Epithelial cell of esophagus (primary cell): ENCODE results near the gene SUGP2.
A peak's percentile ranks its signal among the peaks of the same experiment; 100 is the strongest.

Experiments
- DNase-seq: peaks from one replicate; pipeline ENCODE4 v3.0.0; 2010; ENCODE audit warnings: low read depth
- H3K4me3 ChIP-seq: 2 replicates; pipeline ENCODE4 v1.5.1; 2011; ENCODE audit warnings: mild to moderate bottlenecking, low read length, control low read depth
- TF ChIP-seq, protein P1 (sequence below): IDR thresholded peaks from 2 replicates; pipeline ENCODE4 v1.5.1; 2011; ENCODE audit warnings: low read depth, mild to moderate bottlenecking, low read length, control low read depth, inconsistent platforms; ENCODE audit not compliant: insufficient read depth; ENCODE audit errors: missing control alignments

SUGP2 gene

DNA sequence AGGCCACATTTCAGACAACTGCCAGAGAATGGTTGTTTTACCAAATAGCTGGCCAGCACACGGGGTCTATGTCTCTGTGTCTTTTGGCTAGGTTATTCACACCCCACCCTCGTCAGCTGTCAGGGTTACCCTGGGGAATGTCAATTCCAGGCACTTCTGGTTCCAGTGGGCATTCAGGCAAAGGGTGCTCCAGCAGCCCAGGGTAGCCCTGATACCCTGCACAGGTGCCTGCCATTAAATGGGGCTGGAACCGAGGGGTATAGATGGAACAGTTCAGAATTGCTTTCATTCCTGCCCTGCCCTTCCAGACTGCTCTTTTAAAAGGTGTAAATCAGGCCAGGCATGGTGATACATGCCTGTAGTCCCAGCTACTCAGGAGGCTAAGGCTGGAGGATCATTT is 49.1 kb downstream of the SUGP2 start:
- no peak overlapping the region for H3K4me3 ChIP-seq
- no peak for DNase-seq
- TF ChIP-seq, protein P1, sequence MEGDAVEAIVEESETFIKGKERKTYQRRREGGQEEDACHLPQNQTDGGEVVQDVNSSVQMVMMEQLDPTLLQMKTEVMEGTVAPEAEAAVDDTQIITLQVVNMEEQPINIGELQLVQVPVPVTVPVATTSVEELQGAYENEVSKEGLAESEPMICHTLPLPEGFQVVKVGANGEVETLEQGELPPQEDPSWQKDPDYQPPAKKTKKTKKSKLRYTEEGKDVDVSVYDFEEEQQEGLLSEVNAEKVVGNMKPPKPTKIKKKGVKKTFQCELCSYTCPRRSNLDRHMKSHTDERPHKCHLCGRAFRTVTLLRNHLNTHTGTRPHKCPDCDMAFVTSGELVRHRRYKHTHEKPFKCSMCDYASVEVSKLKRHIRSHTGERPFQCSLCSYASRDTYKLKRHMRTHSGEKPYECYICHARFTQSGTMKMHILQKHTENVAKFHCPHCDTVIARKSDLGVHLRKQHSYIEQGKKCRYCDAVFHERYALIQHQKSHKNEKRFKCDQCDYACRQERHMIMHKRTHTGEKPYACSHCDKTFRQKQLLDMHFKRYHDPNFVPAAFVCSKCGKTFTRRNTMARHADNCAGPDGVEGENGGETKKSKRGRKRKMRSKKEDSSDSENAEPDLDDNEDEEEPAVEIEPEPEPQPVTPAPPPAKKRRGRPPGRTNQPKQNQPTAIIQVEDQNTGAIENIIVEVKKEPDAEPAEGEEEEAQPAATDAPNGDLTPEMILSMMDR = no peak

DNA sequence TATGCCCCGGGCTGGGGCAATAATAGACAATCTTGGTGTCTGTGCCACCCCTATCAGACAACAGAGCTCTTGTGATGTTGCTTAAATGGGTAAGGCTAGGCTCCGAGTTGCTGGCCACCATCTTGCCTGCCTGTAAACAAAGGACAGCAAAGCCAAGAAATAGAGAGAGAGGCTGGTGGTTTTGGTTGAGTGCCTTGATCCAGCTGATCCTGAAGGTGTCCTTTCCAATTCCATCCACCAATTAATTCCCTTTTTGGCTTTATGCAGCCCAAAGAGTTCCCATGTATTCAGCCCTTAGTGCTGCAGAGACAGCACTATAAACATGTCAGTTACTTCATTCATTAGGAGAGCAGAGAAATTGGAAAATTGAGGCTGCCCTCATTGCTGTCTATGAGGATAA is 50.6 kb downstream of the SUGP2 start:
- no peak overlapping the region for H3K4me3 ChIP-seq
- TF ChIP-seq, protein P1 = no peak
- no peak for DNase-seq

DNA sequence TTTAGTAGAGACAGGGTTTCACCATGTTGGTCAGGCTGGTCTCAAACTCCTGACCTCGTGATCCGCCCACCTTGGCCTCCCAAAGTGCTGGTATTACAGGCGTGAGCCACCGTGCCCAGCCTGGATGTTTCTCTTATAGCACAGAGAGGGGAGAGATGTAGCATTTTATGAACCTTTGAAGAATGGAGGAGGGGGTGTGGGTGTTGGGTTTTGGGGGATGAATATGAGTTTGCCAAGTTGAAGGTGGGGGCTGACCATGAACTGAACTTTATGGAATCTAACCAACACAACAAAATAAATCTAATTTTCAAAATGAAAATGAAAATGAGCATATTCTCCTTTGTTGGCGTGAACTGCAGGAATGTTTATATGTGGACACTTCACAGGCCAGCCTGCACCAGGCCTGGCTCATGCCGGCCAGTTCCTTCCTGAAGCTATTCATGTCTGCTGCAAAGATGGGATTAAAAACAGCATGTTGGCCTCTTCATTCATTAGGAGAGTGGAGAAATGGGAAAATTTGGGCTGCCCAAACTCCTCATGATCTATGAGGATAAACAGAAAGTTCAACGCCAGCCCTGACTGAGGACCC is 52.8 kb downstream of the SUGP2 start:
- TF ChIP-seq, protein P1 = no peak
- DNase-seq = no peak
- no peak overlapping the region for H3K4me3 ChIP-seq

DNA sequence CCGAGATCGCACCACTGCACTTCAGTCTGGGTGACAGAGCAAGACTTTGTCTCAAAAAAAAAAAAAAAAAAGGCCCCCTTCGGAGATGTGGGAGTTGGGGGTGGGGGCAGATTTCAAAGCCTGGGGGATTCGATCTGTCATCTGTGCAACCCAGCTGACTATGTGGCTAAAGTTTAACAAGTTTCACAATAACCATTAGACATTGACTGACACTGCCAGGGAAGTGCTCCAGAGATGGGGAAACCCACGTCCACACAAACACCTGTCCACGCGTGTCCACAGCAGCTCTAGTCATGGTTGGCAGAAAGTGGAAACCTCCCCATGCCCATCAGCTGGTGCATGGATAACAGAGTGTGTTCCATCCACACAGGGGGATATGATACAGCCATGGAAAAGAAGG is 54.7 kb downstream of the SUGP2 start:
- DNase-seq = no peak
- H3K4me3 ChIP-seq = no peak overlapping the region

DNA sequence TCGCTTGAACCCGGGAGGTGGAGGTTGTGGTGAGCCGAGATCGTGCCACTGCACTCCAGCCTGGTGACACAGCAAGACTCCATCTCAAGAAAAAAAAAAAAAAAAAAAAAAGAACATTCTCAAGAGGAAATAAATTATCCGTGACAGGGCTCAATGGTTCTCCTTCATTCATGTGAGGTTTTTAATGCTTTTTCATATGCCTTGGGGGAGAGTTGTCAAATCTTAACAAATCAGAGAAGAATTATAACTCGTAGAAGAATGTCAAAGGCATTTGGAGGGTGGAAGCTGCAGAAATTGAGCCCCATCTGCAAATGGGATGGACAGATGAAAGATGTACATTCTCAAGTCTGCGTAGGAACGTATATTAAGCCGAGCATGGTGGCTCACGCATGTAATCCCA is 57.4 kb downstream of the SUGP2 start:
- H3K4me3 ChIP-seq = no peak overlapping the region
- TF ChIP-seq, protein P1 = no peak
- DNase-seq = no peak

More for the DNA sequence above, 54.7 kb downstream of the SUGP2 start:
- TF ChIP-seq, protein P1 = no peak

DNA sequence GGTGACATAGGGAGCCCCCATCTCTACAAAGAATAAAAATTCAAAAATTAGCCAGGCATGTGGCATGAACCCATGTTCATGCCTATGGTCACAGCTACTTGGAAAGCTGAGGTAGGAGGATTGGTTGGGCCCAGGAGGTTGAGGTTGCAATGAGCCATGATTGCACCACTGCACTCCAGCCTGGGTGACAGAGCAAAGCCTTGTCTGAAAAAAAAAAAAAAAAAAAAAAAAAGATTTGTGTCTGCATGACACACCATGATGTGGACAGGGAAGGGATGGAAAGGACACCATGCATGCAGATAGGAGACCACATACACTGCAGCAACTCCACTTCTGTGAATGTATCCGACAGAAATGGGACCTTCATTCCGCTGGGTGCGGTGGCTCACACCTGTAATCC is 58.3 kb downstream of the SUGP2 start:
- no peak overlapping the region for H3K4me3 ChIP-seq
- peak; percentile 74 for DNase-seq
- TF ChIP-seq, protein P1 = no peak

DNA sequence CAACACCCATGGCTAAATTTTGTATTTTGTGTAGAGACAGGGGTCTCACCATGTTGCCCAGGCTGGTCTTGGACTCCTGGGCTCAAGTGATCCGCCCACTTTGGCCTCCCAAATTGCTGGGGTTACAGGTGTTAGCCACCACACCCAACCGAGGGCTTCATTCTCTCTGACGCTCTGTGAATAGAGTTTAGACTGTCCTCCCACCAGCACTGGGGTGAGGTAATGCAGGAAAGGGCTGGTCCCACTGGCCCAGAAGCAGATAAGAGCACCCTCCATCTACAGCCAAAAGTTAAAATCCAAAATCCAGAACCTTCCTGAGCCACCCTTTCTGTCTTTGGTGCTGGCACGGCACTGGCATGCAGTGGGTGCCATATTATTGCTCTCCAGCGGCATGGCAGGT is 60.5 kb downstream of the SUGP2 start:
- H3K4me3 ChIP-seq = no peak overlapping the region
- DNase-seq = no peak
- TF ChIP-seq, protein P1 = no peak
